Spleen (tissue), 11 donors: ENCODE data around the gene CENPT. TPM values are rescaled to one million over a fixed set of nuclear protein-coding genes. Genes with fewer than 3 reads are reported as not detected.

ENCODE experiments used
- DNase-seq: peaks from one replicate; pipeline ENCODE4 v3.0.0-alpha.2; 2020
- H3K27ac ChIP-seq, 8 donors: fragments of 200-600 bp; sonication (generic) in 7 of 8; 1 replicate in 4 of 8; 2 replicates in 4 of 8; pipeline versions ENCODE4 v1.5.0 to v1.8.0; 2016 to 2021; ENCODE audit warnings: inconsistent platforms in 4 of 8, mild to moderate bottlenecking in 4 of 8, moderate library complexity in 1 of 8
- H3K27me3 ChIP-seq, 7 donors: fragments of 200-600 bp; sonication (generic) in 6 of 7; replicated peaks in 1 of 7; 1 replicate in 4 of 7; 2 replicates in 3 of 7; pipeline versions ENCODE4 v1.5.0 to v1.8.0; 2016 to 2021; ENCODE audit warnings: inconsistent platforms in 3 of 7, mild to moderate bottlenecking in 1 of 7
- H3K36me3 ChIP-seq, 6 donors: fragments of 200-600 bp; sonication (generic) in 5 of 6; 1 replicate in 4 of 6; 2 replicates in 2 of 6; pipeline versions ENCODE4 v1.5.0 to v1.8.0; 2016 to 2021; ENCODE audit warnings: inconsistent platforms in 2 of 6
- H3K4me1 ChIP-seq, 6 donors: fragments of 200-600 bp; sonication (generic) in 5 of 6; 1 replicate in 3 of 6; 2 replicates in 3 of 6; pipeline versions ENCODE4 v1.5.0 to v1.8.0; 2016 to 2021; ENCODE audit warnings: inconsistent platforms in 3 of 6
- H3K4me3 ChIP-seq, 8 donors: fragments of 200-600 bp; sonication (generic) in 7 of 8; 1 replicate in 4 of 8; 2 replicates in 4 of 8; pipeline versions ENCODE4 v1.5.0 to v1.8.0; 2016 to 2021; ENCODE audit warnings: inconsistent platforms in 4 of 8, mild to moderate bottlenecking in 4 of 8, moderate library complexity in 2 of 8
- H3K9me3 ChIP-seq, 8 donors: fragments of 200-600 bp; sonication (generic) in 7 of 8; 1 replicate in 4 of 8; 2 replicates in 4 of 8; pipeline versions ENCODE4 v1.5.0 to v1.8.0; 2016 to 2021; ENCODE audit warnings: inconsistent platforms in 4 of 8
- POLR2A ChIP-seq, 3 donors: fragments of 450-650 bp; IDR thresholded peaks; one replicate each; pipeline ENCODE4 v1.5.1; 2017; ENCODE audit warnings: antibody characterized with exemption in 3 of 3, mild to moderate bottlenecking in 1 of 3
- POLR2AphosphoS5 ChIP-seq, 3 donors: sonication (generic); formaldehyde crosslinking; IDR thresholded peaks; one replicate each; pipeline ENCODE4 v1.5.1; 2017; ENCODE audit warnings: antibody characterized with exemption in 3 of 3
- WGBS, 5 donors: extraction: QIAGEN DNeasy Blood & Tissue Kit in 3 of 5; methylation state at CpG; one replicate each; pipeline versions ENCODE4 v1.1.5 to v1.1.7; 2013 to 2018; 5-methylcytosine and 5-hydroxymethylcytosine counted together
- intact Hi-C: fragments of 100-400 bp; cut with DNase I; formaldehyde crosslinking; loops from one replicate; pipeline ENCODE4 v1.15.0; 2023; ENCODE audit warnings: low total_unique reads
- polyA plus RNA-seq, 3 donors: library from polyadenylated mRNA; stranded (reverse); fragments of 200-250 nt; gene quantifications; one replicate each; pipeline ENCODE4 v1.2.1, GENCODE V29; 2013
- total RNA-seq, 7 donors: library from RNA; depleted of rRNA in 3 of 7; stranded (reverse); fragments of >200 nt in 3 of 7; fragmentation: NEBNext Ultra II Directional in 4 of 7; extraction: Animal tissue kit (Norgen Biotek cat#: 25700) in 4 of 7; gene quantifications; one replicate each; pipeline versions ENCODE4 v1.1.0 to v1.2.1, GENCODE V29; 2016 to 2021
- TF ChIP-seq, protein P1 (sequence below), 11 experiments: fragments of 200-600 bp in 7 of 11; fragments of 450-650 bp in 4 of 11; sonication (generic) in 4 of 11; IDR thresholded peaks in 8 of 11; conservative IDR thresholded peaks in 3 of 11; 1 replicate in 7 of 11; 2 replicates in 4 of 11; pipeline versions ENCODE4 v1.4.0 to v1.8.0; 2016 to 2021; ENCODE audit warnings: antibody characterized with exemption in 11 of 11, inconsistent platforms in 4 of 11, mild to moderate bottlenecking in 1 of 11
- donor health status: healthy with polysubstance abuse.
- donor health status: DM: no; HTN: no; CAD: no; lungs with moderate emphysema.
- donor health status: DM: no; HTN: no; CAD: no.
- donor health status: Bipolar disorder and iron deficiency.
- donor health status: healthy.
- donor health status: DM: no; HTN: no; CAD: no.
- donor health status: DM: yes; HTN: yes; CAD: no.

CENPT gene
- total and polyA plus RNA-seq, 10 donors = 43.2 to 101 (median 53.4) TPM

DNA sequence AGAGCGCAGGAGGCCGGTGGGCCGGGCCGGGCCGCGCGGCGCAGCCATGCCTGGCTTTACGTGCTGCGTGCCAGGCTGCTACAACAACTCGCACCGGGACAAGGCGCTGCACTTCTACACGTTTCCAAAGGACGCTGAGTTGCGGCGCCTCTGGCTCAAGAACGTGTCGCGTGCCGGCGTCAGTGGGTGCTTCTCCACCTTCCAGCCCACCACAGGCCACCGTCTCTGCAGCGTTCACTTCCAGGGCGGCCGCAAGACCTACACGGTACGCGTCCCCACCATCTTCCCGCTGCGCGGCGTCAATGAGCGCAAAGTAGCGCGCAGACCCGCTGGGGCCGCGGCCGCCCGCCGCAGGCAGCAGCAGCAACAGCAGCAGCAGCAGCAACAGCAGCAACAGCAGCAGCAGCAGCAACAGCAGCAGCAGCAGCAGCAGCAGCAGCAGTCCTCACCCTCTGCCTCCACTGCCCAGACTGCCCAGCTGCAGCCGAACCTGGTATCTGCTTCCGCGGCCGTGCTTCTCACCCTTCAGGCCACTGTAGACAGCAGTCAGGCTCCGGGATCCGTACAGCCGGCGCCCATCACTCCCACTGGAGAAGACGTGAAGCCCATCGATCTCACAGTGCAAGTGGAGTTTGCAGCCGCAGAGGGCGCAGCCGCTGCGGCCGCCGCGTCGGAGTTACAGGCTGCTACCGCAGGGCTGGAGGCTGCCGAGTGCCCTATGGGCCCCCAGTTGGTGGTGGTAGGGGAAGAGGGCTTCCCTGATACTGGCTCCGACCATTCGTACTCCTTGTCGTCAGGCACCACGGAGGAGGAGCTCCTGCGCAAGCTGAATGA lies 4.8 kb downstream of the CENPT start:
- no peaks in the 10 kb centered on the region for H3K27me3 ChIP-seq
- peak overlapping the region; percentile 59 to 97 (median 81) for H3K4me3 ChIP-seq
- peaks cover 31 to 55% (median 49%) of the 10 kb centered on the region in 6 donors for H3K4me1 ChIP-seq
- H3K9me3 ChIP-seq = no peaks in the 10 kb centered on the region
- H3K36me3 ChIP-seq = no peaks in the 10 kb centered on the region
- intact Hi-C loops = loop anchor here (10.0 kb wide), 1 partner anchor 92 kb away; the partner anchor contains the start of genes CTRL and PSMB10
- peak; percentile 93 for DNase-seq
- TF ChIP-seq POLR2AphosphoS5 (IDR thresholded peaks at IDR 0.05) (peak in 2 of 3 donors; percentile 0 to 12), POLR2A (IDR thresholded peaks at IDR 0.05) (peak in 1 of 3 donors; percentile 10)
- TF ChIP-seq, protein P1, sequence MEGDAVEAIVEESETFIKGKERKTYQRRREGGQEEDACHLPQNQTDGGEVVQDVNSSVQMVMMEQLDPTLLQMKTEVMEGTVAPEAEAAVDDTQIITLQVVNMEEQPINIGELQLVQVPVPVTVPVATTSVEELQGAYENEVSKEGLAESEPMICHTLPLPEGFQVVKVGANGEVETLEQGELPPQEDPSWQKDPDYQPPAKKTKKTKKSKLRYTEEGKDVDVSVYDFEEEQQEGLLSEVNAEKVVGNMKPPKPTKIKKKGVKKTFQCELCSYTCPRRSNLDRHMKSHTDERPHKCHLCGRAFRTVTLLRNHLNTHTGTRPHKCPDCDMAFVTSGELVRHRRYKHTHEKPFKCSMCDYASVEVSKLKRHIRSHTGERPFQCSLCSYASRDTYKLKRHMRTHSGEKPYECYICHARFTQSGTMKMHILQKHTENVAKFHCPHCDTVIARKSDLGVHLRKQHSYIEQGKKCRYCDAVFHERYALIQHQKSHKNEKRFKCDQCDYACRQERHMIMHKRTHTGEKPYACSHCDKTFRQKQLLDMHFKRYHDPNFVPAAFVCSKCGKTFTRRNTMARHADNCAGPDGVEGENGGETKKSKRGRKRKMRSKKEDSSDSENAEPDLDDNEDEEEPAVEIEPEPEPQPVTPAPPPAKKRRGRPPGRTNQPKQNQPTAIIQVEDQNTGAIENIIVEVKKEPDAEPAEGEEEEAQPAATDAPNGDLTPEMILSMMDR (IDR thresholded peaks at IDR 0.05 in 8 of 11, conservative IDR thresholded peaks at IDR 0.05 in 3 of 11) = peak in 3 of 11 experiments; percentile 9 to 35 (median 24)
- 0 to 1% (median 0%) methylated on average over 25 to 67 of the region's 67 CpGs for WGBS, 5 donors
- peak overlapping the region; percentile 98 to 100 (median 100) for H3K27ac ChIP-seq

DNA sequence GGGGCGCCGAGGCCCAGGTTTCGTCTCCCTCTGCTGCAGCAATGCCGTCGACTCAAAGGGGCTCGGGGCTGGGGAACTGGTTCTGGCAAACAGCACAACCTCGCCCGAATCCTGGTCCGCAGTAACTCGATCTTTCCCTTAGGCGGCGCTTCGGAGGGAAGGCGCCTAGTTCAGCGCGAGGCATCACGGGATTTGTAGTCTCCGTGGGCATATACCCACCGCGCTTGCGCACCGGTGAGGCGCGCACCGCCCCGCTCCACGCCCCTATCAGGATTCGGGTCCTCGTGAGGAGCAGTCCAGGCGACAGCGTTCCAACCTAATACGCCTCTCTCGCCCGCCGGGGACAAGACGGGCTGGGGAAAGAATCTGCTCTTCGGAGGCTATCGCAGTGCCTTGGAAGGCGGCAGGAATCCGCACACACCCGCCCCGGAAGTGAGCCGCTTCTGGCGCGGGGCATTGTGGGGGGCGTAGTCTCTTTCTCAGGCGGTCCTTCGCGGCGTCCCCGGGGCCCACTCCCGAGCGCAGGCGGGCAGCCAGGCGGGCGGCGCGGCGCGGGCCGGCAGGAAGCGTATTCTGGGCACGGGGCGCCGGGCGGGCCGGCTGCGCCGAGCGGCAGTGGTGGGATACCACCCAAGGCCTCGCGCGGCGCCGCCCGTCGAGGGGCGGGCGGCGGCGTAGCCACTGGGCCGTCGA lies 5.5 kb downstream of the CENPT start, which contains the start of gene THAP11:
Gene THAP11 (plus strand): TSS at position 505 of the 693 bp plus-strand sequence. CDS start 235 bp downstream, outside the sequence.
- WGBS, 5 donors = 0% methylated on average over 34 to 83 of the region's 83 CpGs
- peak within 1 kb of the TSS; percentile 59 to 97 (median 81) for H3K4me3 ChIP-seq
- no peaks in the 10 kb centered on the region for H3K36me3 ChIP-seq
- H3K27me3 ChIP-seq = no peaks in the 10 kb centered on the region
- H3K27ac ChIP-seq = peak within 1 kb of the TSS; percentile 98 to 100 (median 100)
- H3K9me3 ChIP-seq = no peaks in the 10 kb centered on the region
- H3K4me1 ChIP-seq = peaks cover 30 to 48% (median 43%) of the 10 kb centered on the region in 6 donors
- DNase-seq = peak; percentile 97
- intact Hi-C loops = loop anchor here (10.0 kb wide), 1 partner anchor 93 kb away; the partner anchor contains the start of genes CTRL and PSMB10
- TF ChIP-seq POLR2AphosphoS5 (IDR thresholded peaks at IDR 0.05) (peak; percentile 82 to 90 (median 84)), POLR2A (IDR thresholded peaks at IDR 0.05) (peak in 2 of 3 donors; percentile 10 to 51)
- TF ChIP-seq, protein P1 (IDR thresholded peaks at IDR 0.05 in 8 of 11, conservative IDR thresholded peaks at IDR 0.05 in 3 of 11) = peak; percentile 87 to 98 (median 94)

DNA sequence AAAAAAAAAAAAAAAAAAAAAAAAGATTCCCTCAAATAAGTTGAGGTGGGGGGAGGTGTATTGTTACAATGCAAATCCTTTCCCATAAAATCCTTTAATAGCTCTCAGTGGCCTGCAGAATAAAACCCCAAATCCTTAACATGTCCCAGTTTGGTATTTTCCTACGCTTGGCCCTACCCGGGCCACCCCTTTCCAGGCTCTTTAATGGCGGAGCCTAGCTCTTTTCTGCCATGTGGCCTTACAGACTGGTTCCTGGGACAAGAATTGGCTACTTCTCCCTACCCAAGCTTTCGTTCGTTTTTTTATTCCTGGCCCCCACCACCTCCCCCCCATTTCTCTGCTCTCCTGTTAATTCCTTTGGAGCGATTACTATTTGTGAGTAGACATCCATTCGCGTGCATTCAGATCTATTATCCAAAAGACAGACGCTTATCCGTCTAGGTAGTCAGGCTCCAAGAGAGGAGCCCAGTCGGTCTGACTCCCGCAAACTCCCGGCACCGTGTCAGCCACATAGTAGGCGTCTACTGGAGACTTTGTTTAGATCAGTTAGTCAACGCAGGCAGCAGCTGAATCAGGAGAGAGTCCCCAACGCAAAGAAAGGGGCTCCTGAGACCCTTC lies 6.2 kb downstream of the CENPT start:
- Histone ChIP-seq H3K4me3 (peak overlapping the region in 5 of 8 donors; percentile 71 to 97 (median 81)), H3K9me3 (no peaks in the 10 kb centered on the region), H3K27me3 (no peaks in the 10 kb centered on the region), H3K36me3 (no peaks in the 10 kb centered on the region), H3K27ac (peak overlapping the region; percentile 98 to 100 (median 100)), H3K4me1 (peaks cover 30 to 47% (median 42%) of the 10 kb centered on the region in 6 donors)
- WGBS, 5 donors = 57 to 70% (median 65%) methylated on average over 16 to 17 of the region's 17 CpGs
- TF ChIP-seq POLR2AphosphoS5 (IDR thresholded peaks at IDR 0.05) (no peak), POLR2A (IDR thresholded peaks at IDR 0.05) (no peak)
- TF ChIP-seq, protein P1 (IDR thresholded peaks at IDR 0.05 in 8 of 11, conservative IDR thresholded peaks at IDR 0.05 in 3 of 11) = no peak
- DNase-seq = no peak
- intact Hi-C loops = loop anchor here (10.0 kb wide), 1 partner anchor 93 kb away; the partner anchor contains the start of genes CTRL and PSMB10
